Measurements from ENCODE around the gene HPGDS. TPM values are rescaled to one million over a fixed set of nuclear protein-coding genes. Genes with fewer than 3 reads are reported as not detected.

HPGDS gene
- total and polyA plus RNA-seq, 11 donors, result 0.26 to 6.2 (median 0.96) TPM

GRCh38 chr4:94352163-94352562 is 9.5 kb upstream of the HPGDS start:
- intact Hi-C loops (cut with DNase I), result no loop called here
- Histone ChIP-seq H3K27me3 (no peaks in the 10 kb centered on the region), H3K36me3 (no peaks in the 10 kb centered on the region), H3K4me3 (no peak overlapping the region), H3K9me3 (no peaks in the 10 kb centered on the region), H3K27ac (no peak overlapping the region), H3K4me1 (peaks cover 0 to 10% (median 0%) of the 10 kb centered on the region in 12 donors)
- no peak for TF ChIP-seq CTCF (IDR thresholded peaks at IDR 0.05)
- no peak for TF ChIP-seq POLR2A (IDR thresholded peaks at IDR 0.05)
- WGBS, 4 donors, result 57 to 68% (median 64%) methylated on average over 4 of the region's 4 CpGs
- ATAC-seq (no peak), DNase-seq (no peak)

GRCh38 chr4:94351319-94351718 is 8.7 kb upstream of the HPGDS start:
- DNase-seq (no peak), ATAC-seq (no peak)
- 58 to 72% (median 66%) methylated on average over 1 of the region's 1 CpG for WGBS, 4 donors
- no peak overlapping the region for H3K4me3 ChIP-seq
- H3K36me3 ChIP-seq, result no peaks in the 10 kb centered on the region
- peaks cover 0 to 18% (median 0%) of the 10 kb centered on the region in 12 donors for H3K4me1 ChIP-seq
- no peak overlapping the region for H3K27ac ChIP-seq
- H3K27me3 ChIP-seq, result no peaks in the 10 kb centered on the region
- TF ChIP-seq POLR2A (IDR thresholded peaks at IDR 0.05) (no peak), CTCF (IDR thresholded peaks at IDR 0.05) (no peak)
- H3K9me3 ChIP-seq, result no peaks in the 10 kb centered on the region
- intact Hi-C loops (cut with DNase I), result no loop called here

GRCh38 chr4:94350095-94350494 is 7.5 kb upstream of the HPGDS start:
- H3K9me3 ChIP-seq, result no peaks in the 10 kb centered on the region
- H3K4me3 ChIP-seq, result no peak overlapping the region
- peaks cover 0 to 30% (median 0%) of the 10 kb centered on the region in 12 donors for H3K4me1 ChIP-seq
- TF ChIP-seq POLR2A (IDR thresholded peaks at IDR 0.05), result no peak
- TF ChIP-seq CTCF (IDR thresholded peaks at IDR 0.05), result no peak
- H3K27me3 ChIP-seq, result no peaks in the 10 kb centered on the region
- H3K36me3 ChIP-seq, result no peaks in the 10 kb centered on the region
- DNase-seq (no peak), ATAC-seq (no peak)
- 65 to 83% (median 80%) methylated on average over 8 of the region's 8 CpGs for WGBS, 4 donors
- no peak overlapping the region for H3K27ac ChIP-seq
- intact Hi-C loops (cut with DNase I), result no loop called here

GRCh38 chr4:94349193-94349592 is 6.6 kb upstream of the HPGDS start:
- Histone ChIP-seq H3K27me3 (no peaks in the 10 kb centered on the region), H3K4me3 (no peak overlapping the region), H3K4me1 (peaks cover 0 to 39% (median 0%) of the 10 kb centered on the region in 12 donors), H3K9me3 (no peaks in the 10 kb centered on the region), H3K27ac (no peak overlapping the region), H3K36me3 (no peaks in the 10 kb centered on the region)
- ATAC-seq (no peak), DNase-seq (no peak)
- TF ChIP-seq CTCF (IDR thresholded peaks at IDR 0.05) (no peak), POLR2A (IDR thresholded peaks at IDR 0.05) (no peak)
- intact Hi-C loops (cut with DNase I), result loop anchor here in 2 of 10 donors (1.0 to 10.0 kb wide), 2 partner anchors 13 to 386 kb away; no protein-coding TSS in a partner anchor
- 49 to 73% (median 61%) methylated on average over 1 of the region's 1 CpG for WGBS, 4 donors

All from heart left ventricle (tissue), 16 donors.